NCI-H1105 (cell line): ENCODE results near the gene OR10R2.
"Not testable (repeated sequence)": the region's sequence is repeated elsewhere in the genome, so short reads cannot be mapped to it uniquely, and the experiment has no call there.

ENCODE experiments used
- DNase-seq: peaks from one replicate; lab custom pipeline; 2025; lab: John Stamatoyannopoulos, UW

The OR10R2 gene, protein sequence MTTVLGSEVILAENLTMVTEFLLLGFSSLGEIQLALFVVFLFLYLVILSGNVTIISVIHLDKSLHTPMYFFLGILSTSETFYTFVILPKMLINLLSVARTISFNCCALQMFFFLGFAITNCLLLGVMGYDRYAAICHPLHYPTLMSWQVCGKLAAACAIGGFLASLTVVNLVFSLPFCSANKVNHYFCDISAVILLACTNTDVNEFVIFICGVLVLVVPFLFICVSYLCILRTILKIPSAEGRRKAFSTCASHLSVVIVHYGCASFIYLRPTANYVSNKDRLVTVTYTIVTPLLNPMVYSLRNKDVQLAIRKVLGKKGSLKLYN

DNA sequence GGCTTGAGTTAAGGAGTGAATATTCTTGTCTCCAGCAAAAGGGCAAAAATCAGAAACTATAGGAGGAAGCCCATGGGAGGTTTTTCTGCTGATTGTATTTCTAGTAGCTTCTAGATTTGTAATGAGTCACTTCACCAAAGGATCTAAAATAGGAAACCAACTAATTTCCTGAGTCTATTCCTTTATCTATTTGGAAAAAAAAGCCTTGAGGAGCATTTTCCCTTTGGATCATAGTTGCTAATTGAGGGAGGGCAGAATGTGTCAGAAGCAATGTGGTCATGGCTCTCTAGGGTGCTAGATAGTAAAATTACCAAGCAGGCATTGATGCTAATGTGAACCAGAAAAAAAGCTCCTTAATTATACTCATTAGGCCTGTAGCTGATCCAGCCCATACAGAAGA lies at the start of gene OR10R2:
Gene OR10R2, plus strand, starts transcription at position 301 of the 400 bp plus-strand sequence. CDS start 106 bp downstream, outside the sequence.
- no peak for DNase-seq

DNA sequence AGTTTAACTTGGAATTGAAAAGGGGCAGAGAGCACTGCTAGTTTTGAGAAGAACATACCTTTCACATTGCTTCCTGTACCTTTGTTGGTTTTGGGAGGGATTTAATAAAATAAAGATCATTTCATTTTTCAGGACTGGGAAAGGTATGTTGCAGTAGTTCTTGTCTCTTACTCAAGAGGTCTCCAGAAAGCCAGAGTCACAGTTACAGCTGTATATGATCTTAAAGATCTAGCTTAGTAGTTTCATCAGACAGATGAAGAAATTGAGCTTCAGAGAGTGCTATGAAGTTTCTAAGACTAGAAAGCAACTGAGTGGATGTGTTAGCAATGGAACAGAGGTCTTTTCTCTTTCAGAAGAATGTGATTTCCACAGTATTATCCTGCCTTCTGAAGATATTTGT lies 47.0 kb upstream of the OR10R2 start:
- no peak for DNase-seq

DNA sequence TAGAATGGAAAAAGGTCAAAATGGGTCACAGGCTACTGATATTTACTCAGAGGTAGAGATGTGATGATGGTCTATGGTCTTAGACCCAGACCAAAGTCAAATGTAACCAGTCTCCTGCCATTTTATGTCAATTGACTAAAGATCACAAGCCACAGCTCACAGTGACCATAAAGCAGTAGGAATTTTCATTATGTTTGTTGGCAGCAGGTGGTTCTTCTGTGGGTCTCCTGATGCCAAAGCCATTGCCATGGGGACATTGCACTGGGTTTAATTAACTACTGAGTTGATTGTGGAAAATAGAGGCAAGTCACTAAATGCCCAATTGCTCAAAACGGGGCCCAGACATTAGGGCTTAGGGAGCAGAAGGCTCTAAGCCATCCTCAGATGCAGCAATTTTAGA lies 45.9 kb upstream of the OR10R2 start, which contains the start of gene OR10K2:
Gene OR10K2, minus strand, starts transcription at position 101 of the 400 bp plus-strand sequence. CDS start 5,371 bp downstream, outside the sequence.
- DNase-seq = no peak

DNA sequence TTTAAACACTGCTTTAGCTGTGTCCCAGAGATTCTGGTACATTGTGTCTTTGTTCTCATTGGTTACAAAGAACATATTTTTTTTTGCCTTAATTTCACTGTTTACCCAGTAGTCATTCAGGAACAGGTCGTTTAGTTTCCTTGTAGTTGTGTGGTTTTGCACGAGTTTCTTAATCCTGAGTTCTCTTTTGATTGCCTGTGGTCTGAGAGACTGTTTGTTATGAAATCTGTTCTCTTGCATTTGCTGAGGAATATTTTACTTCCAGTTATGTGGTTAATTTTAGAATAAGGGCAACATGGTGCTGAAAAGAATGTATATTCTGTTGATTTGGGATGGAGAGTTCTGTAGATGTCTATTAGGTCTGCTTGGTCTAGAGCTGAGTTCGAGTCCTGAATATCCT lies 41.9 kb upstream of the OR10R2 start:
- DNase-seq = not testable (repeated sequence)

DNA sequence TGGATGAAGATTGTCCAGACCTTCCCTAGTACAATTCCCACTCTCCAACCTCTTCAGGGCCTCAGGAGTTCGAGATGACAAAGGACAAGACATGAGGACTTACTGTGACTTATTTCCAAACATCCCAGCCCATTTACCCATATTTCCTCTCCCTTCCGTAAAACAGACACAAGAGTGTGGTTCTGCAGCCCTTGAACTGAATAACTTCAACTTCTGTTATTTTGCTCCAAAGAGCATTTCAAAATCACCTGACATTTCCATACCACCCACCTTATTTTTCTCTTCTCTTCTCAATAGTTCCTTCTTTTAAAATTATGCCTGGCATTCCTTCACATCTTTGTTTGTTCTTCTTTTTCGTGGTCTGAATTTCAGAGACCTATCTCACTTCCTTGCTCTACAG lies 37.3 kb upstream of the OR10R2 start:
- DNase-seq = no peak

DNA sequence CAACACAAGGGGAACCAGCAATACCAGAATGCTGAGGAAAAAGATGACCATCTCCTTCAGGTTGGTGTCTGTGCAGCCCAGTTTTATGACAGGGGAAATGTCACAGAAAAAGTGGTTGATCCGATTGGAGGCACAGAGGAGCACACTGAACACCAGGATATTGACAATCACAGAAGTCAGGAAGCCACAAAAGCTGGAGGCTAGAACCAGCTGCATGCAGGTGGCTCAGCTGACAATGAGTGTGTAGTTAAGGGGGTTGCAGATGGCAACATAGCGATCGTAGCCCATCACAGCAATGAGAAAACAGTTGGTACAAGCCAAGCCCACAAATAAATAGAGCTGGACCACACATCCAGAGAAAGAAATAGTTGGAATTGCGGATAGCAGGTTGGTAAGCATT lies 26.6 kb upstream of the OR10R2 start:
- DNase-seq = no peak

DNA sequence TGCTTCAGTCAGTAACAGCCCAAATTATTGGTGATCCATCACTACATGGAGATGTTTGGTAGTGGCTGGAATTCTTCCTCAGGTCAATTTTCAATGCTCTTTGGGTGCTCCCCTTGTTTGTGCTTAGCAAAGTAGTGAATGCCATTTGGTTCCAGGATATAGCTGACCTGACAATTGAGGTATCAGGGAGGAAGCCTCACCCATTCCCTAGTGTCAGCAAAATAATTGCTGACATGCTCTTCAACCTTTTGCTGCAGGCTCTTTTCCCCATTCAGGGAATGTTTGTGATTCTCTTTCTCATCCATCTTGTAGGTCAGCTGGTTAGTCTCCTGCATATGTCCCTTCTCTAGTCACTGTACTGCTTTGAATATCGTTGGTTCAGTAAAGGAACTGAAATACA lies 17.5 kb upstream of the OR10R2 start:
- no peak for DNase-seq

DNA sequence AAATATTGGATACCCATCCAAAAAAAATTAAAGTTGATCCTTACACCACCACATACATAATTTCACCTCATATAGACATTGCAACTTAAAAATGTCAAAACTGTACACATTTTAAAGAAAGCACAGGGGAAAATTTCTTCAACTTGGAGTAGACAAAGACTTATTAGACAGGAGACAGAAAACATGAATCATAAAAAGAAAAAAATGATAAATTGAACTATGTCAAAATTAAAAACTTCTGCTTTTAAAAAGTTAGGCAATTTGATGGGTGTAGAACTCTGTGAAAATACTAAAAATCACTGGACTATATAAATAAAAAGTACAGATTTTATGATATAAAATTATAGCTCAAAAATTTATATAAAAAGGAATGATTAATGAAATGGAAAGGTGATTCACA lies 14.8 kb upstream of the OR10R2 start:
- DNase-seq = no peak

DNA sequence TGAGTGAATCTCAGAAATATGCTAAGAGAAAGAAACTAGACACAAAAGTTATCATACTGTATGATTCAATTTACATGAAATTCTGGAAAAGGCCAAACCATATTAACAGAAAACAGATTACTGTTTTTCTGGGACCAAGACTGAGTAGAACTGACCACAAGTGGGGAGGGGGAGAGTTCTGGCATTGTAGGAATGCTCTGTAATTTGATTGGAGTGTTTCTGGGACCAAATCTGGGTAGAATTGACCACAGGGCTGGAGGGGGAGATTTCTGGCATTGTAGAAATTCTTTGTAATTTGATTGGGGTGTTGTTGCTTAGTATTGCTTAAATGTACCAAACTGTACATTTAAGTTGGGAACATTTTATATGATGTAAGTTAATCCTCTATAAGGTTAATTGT lies 13.8 kb upstream of the OR10R2 start:
- DNase-seq = no peak

DNA sequence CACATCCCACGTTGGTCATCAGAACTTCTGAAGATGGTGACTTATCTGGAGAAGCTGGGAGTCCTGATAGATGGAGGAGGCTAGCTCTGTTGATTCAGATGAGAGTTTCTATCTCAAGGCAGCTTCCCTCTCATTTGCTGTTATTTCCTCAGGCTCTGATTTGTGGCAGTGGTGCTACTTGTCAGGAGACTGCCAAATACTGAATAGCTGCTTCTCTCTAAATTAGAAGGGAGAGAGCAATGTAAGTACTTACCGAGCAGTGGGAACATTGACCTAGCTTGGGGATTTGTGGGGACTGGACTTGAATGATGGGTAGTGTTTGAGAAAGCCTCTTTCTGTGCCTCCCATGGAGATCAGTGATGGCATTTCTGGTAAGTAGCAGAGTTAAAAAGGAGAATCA lies 10.5 kb upstream of the OR10R2 start, which contains the start of gene OR10K1:
Gene OR10K1, plus strand, starts transcription at position 301 of the 400 bp plus-strand sequence. CDS start 3,728 bp downstream, outside the sequence.
- no peak for DNase-seq

DNA sequence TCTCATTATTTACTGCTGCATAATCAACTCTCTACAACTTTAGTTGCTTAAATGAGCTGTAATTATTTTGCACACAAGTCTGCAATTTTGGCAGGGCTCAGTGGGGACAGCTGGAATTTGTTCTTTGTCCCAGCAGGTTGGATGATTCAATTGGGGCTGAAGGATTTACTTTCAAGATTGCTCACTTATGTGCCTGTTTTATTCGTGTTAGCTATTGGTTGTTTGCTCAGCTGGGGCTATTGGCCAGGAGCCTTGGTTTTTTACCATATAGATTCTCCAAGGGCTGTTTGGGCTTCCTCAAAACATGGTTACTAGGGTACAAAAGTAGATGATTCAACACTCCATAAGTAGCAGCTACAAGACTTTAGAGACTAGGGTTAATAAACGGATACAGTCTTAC lies 13.4 kb downstream of the OR10R2 start:
- peak; percentile 97 for DNase-seq

DNA sequence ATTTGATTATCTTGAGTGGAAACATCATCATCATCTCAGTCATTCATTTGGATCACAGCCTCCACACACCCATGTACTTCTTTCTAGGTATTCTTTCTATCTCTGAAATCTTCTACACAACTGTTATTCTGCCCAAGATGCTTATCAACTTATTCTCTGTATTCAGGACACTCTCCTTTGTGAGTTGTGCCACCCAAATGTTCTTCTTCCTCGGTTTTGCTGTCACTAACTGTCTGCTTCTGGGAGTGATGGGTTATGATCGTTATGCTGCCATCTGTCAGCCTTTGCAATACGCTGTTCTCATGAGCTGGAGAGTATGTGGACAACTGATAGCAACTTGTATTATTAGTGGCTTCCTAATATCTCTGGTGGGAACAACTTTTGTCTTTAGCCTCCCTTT lies 19.3 kb downstream of the OR10R2 start:
- no peak for DNase-seq

DNA sequence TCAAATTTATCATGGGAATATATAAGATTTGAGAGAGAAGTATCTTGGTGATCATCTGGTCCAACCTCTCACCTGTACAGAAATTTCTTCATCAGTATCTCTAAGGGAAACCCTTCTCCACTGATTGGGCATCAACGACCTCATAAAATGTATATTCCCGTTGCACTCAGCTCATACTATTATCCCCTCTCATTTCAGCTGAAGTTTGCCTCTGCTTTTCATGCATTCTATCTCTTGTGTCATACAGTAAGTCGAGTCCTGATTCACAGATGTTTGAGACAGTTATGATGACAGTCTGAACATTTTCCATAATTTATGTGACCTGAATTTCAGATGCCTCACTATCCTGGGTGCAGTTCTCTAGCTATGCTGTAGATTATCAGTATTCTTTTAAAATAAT lies 21.0 kb downstream of the OR10R2 start:
- DNase-seq = no peak

DNA sequence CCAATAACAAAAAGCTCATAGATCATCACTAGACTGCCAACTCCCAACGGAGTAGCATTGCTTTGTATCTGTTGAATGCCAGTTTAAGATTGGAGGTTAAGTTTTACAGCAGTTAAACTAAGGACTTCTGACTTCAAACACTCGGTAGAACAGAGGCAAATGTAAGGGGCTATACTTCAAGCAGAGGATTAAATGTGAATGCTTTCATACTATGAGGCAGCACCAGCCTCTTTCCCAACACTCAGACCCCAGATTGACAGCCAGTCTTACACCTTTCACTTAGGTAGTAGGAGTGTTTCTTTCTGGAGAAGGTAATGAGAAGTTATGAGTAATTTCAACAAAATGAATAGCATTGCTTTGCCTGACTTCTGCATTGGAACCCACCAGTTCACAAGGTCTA lies 22.8 kb downstream of the OR10R2 start:
- no peak for DNase-seq

DNA sequence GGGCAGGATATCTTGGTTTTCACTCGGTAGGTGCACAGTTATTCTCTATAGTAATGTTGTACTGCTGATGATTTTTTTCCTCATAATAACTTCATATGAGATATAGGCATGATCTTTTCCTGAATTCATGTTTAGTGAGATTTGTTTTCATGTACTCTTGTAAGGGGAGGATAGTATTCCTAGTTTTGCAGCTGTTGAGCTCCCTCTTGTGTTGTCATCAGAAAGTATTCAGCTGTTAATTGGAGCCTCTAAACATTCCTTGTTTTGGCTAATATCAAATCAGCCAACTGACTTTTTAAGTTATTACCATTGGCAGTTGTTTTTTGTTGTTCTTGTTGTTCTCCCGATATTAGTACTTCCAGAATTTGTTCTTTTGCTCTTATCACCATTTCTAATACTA lies 24.4 kb downstream of the OR10R2 start:
- peak; percentile 75 for DNase-seq

DNA sequence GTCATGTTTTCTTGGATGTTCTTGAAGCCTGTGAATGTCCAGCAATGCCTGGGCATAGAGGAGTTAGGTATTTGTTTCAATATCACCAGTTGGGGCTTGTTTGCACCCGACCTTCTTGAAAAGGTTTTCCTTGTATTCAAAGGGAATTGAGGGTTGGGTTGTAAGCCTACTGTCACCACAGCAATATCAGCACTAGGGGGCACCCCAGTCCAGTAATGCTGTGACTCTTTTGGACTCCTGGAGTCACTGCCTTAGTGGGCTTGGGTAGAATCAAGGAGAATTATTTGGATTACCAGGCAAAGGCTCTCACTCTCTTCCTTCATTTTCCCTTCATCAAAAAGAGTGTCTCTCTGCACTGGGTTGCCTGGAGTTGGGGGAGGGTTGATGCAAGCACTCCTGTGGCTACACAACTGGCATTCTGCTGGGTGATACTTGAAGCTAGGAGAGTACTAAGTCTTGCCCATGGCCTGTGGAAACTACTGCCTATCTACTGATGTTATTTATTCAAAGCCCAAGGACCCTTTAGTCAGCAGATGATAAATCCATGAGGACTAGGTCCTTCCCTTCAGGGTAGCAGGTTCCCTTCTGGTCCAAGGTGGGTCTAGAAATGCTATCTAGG lies 34.5 kb downstream of the OR10R2 start:
- peak; percentile 22 for DNase-seq

DNA sequence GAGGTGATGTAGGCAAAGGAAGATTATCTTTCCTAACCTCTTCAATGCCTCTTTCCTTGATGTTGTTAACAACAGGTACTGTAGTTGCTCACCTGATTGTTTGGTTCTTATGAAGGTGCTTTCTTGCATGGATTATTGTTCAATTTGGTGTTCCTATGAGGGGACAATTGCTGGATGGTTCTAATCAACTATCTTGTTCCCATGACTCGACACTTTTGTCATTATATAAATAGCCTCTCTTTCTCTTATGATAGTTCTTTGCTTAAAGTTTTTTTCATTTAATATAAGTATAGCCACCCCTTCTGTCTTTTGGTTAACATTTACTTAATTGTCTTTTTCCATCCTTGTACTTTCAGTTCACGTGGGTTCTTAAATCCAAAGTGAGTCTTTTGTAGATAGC lies 35.5 kb downstream of the OR10R2 start:
- DNase-seq = no peak

DNA sequence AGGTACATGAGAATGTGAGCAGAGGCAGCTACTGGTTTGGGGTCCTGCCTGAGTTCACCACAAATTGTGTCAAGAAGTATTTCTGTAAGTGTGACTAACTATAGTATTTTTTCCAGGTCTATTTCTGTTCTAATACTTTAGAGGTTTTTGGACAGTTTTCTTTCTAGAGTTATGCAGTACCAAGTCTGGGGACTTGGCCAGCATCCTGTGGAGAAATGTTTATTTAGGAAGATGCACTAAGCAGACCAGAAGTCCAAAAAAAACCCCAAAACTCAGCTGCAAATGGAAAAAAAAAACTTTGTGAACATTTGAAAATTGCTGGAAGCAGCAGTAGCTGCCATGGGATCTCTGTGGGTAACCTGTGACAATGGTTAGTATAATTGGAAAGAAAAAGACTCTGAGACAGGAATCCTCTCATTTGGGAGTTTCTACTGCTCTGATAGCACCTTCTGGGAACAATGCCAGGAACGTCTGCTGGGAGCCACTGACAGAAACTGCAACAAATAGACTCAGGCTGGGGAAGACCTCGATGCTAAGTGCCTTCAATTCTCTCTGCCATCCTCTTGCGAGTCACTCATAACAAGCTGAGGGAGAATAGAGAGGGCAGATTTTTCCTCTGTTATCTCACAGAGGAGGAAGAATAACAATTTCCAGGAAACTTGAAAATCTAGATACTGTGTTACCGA lies 37.6 kb downstream of the OR10R2 start:
- DNase-seq = peak; percentile 90

DNA sequence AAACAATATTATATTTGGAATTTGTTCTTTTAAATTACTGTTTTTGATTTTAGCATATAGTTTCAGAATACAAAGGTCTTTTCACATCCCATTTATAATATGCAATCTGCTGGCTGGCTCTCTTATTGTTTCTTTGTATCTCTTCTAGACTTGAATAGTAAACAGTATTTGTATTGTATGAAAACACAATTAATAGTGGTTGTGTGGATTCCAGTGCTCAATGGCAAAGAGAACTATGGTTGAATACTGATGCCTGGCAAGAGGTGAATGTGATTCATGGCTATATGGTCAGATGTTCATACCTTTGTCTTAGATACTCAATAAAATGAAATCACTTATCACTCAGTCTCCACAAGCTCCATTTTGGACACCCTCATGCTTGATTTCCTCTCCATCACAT lies 44.9 kb downstream of the OR10R2 start:
- DNase-seq = no peak

DNA sequence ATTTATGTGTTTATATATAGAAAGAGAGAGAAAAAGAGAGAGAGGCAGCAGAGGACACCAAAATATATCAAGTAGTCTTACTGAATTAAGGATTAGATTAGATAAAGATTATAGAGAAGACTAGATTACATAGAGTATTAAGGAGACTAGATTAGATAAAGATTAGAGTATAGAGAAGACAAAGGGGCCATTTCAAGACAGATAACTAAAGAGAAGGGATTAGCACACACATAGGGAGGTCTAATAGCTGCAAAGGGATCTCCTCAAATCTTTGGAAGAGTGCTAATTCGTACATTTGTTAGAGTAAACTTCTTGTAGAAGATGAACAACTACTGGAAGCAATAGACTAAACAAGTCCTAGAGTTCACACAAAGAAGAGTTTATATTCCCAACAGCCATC lies 48.0 kb downstream of the OR10R2 start:
- DNase-seq = no peak

DNA sequence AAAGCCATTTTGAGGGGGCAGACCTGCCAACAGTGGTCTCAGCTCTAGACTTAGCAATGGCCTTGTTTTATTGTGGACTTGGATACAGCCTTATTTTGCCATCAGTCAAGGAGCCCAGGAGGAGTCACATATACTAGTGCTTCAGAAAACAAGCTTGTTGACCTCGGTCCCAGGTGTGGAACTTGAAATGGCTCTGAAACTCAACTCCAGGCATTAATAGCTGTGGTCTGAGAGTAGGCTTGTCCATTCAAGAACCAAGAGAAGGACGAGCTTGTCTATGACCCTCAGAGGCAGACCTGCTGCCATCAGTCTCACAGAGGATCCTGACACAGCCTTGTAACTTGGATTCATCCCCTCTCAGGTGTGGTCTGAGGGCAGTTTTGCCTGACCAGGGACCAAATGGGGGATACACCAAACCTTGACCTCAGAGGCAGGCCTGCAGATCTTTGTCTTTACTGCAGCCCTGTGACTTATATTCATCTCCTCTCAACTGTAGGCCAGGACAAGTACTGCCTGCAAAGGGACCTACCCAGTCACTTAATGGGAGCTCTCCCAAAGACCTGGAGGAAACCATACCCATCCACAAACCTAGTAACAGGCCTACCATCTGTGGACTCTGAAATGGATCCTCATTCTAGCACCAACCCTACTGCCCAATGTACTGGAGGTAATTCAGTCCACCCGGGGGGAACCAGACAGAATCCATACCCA lies 49.1 kb downstream of the OR10R2 start:
- no peak for DNase-seq

DNA sequence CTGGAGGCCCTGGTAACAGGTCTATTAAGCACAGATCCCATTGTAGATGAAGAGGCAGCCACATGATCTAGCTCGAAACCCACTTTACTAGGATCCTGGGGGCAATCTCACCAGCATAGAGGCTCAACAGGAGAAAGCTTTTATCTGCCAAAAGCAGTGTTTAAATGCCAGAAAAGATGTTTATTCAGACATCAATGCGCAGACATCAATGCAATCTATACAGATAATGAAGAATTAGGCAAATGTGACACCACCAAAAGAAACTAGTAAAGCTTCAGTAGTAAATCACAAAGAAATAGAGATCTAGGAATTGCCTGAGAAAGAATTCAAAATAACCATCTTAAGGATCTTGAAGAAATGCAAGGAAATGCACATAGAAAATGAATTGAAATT lies 49.6 kb downstream of the OR10R2 start:
- no peak for DNase-seq
